ENCODE results near the gene GPC6.

The GPC6 gene

GRCh38 chr13:93386116-93386515 lies 159.5 kb downstream of the GPC6 start:
- DNase-seq, result no peak

GRCh38 chr13:93388701-93389100 lies 162.1 kb downstream of the GPC6 start:
- DNase-seq, result no peak

GRCh38 chr13:93397619-93398018 lies 171.0 kb downstream of the GPC6 start:
- DNase-seq, result no peak

GRCh38 chr13:93398167-93399035 lies 171.8 kb downstream of the GPC6 start:
- no peak for DNase-seq

GRCh38 chr13:93399212-93399611 lies 172.6 kb downstream of the GPC6 start:
- DNase-seq, result no peak

- DNase-seq, result no peak
Measured at GRCh38 chr13:93406136-93406535, 179.5 kb downstream of the GPC6 start.

- no peak for DNase-seq
Measured at GRCh38 chr13:93407551-93407950, 180.9 kb downstream of the GPC6 start.

GRCh38 chr13:93409001-93409400 lies 182.4 kb downstream of the GPC6 start:
- no peak for DNase-seq

GRCh38 chr13:93409816-93410215 lies 183.2 kb downstream of the GPC6 start:
- no peak for DNase-seq

- no peak for DNase-seq
Measured at GRCh38 chr13:93411186-93411680, 184.6 kb downstream of the GPC6 start.

GRCh38 chr13:93412676-93413075 lies 186.1 kb downstream of the GPC6 start:
- no peak for DNase-seq

GRCh38 chr13:93413972-93414717 lies 187.5 kb downstream of the GPC6 start:
- DNase-seq, result no peak

GRCh38 chr13:93416736-93417355 lies 190.2 kb downstream of the GPC6 start:
- no peak for DNase-seq

GRCh38 chr13:93418398-93418797 lies 191.8 kb downstream of the GPC6 start:
- DNase-seq, result no peak

- no peak for DNase-seq
Measured at GRCh38 chr13:93420206-93420605, 193.6 kb downstream of the GPC6 start.

GRCh38 chr13:93420887-93421286 lies 194.3 kb downstream of the GPC6 start:
- DNase-seq, result no peak

- no peak for DNase-seq
Measured at GRCh38 chr13:93422980-93423543, 196.5 kb downstream of the GPC6 start.

GRCh38 chr13:93425411-93425810 lies 198.8 kb downstream of the GPC6 start:
- DNase-seq, result no peak

GRCh38 chr13:93430381-93430780 lies 203.8 kb downstream of the GPC6 start:
- no peak for DNase-seq

GRCh38 chr13:93435651-93436050 lies 209.0 kb downstream of the GPC6 start:
- DNase-seq, result no peak

- no peak for DNase-seq
Measured at GRCh38 chr13:93437081-93437480, 210.5 kb downstream of the GPC6 start.

- no peak for DNase-seq
Measured at GRCh38 chr13:93446238-93446637, 219.6 kb downstream of the GPC6 start.

GRCh38 chr13:93450191-93450621 lies 223.6 kb downstream of the GPC6 start:
- no peak for DNase-seq

Data from stimulated activated CD4-positive, alpha-beta T cell treated with anti-CD3 and anti-CD28 coated beads, Interleukin-15, amount 100 ng/mL, for 24 hours (primary cell).